OCI-LY1 (cell line): ENCODE measurements around the gene VDR.

Source experiments
- EZH2 ChIP-seq: fragments of 200-600 bp; sonication (generic), shearing (Covaris generic); IDR thresholded peaks from 2 replicates; pipeline ENCODE4 v1.8.0; 2017; ENCODE audit warnings: borderline replicate concordance, mixed run types, mild to moderate bottlenecking, antibody characterized with exemption, low read length, moderate library complexity, mixed read lengths
- TF ChIP-seq, protein P1 (sequence below): fragments of 200-600 bp; sonication (generic), shearing (Covaris generic); IDR thresholded peaks from 2 replicates; pipeline ENCODE4 v1.5.1; 2017; ENCODE audit warnings: mild to moderate bottlenecking, antibody characterized with exemption, low read length, moderate library complexity, mixed read lengths

DNA sequence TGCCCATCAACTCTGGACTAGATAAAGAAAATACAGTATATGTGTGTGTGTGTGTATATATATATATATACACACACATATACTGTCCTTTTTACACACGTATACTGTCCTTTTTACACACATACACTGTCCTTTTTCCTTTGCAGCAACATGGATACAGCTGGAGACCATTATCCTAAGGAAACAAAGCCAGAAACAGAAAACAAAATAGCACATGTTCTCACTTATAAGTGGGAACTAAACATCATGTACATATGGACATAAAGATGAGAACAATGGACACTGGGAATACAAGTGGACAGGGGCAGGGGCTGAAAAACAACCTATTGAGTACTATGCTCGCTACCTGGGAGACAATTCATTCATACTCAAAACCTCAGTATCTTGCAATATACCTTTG lies 23.7 kb downstream of the VDR start:
- TF ChIP-seq, protein P1, sequence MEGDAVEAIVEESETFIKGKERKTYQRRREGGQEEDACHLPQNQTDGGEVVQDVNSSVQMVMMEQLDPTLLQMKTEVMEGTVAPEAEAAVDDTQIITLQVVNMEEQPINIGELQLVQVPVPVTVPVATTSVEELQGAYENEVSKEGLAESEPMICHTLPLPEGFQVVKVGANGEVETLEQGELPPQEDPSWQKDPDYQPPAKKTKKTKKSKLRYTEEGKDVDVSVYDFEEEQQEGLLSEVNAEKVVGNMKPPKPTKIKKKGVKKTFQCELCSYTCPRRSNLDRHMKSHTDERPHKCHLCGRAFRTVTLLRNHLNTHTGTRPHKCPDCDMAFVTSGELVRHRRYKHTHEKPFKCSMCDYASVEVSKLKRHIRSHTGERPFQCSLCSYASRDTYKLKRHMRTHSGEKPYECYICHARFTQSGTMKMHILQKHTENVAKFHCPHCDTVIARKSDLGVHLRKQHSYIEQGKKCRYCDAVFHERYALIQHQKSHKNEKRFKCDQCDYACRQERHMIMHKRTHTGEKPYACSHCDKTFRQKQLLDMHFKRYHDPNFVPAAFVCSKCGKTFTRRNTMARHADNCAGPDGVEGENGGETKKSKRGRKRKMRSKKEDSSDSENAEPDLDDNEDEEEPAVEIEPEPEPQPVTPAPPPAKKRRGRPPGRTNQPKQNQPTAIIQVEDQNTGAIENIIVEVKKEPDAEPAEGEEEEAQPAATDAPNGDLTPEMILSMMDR = no peak
- TF ChIP-seq EZH2 = no peak
